GM12864 (cell line): Measurements from ENCODE around the gene PACS1.
"Not testable (repeated sequence)": the region's sequence is repeated elsewhere in the genome, so short reads cannot be mapped to it uniquely, and the experiment has no call there.

ENCODE experiments used
- DNase-seq: peaks from one replicate; pipeline ENCODE4 v3.0.0-alpha.2; 2011; ENCODE audit warnings: low read depth
- H3K4me3 ChIP-seq: 2 replicates; pipeline ENCODE4 v1.5.1; 2011; ENCODE audit warnings: mild to moderate bottlenecking, low read depth, low read length, control low read depth
- TF ChIP-seq, protein P1 (sequence below): IDR thresholded peaks from 2 replicates; pipeline ENCODE4 v1.5.1; 2011; ENCODE audit warnings: low read depth, mild to moderate bottlenecking, moderate library complexity, low read length, control low read depth, inconsistent platforms; ENCODE audit errors: missing control alignments

The PACS1 gene

DNA sequence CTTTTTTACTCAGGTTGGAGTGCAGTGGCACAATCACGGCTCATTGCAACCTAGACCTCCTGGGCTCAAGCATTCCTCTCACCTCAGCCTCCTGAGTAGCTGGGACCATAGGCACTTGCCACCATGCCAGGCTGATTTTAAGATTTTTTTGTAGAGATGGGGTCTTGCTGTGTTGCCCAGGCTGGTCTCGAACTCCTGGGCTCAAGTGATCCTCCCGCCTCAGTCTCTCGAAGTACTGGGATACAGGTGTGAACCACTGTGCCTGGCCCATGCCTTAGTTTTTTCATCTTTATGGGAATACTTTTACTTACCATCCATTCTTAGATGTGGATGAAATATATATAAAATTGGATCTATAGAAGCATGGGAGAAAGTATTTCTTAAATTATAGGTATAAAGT lies 5.2 kb downstream of the PACS1 start:
- DNase-seq = no peak
- no peak overlapping the region for H3K4me3 ChIP-seq
- TF ChIP-seq, protein P1, sequence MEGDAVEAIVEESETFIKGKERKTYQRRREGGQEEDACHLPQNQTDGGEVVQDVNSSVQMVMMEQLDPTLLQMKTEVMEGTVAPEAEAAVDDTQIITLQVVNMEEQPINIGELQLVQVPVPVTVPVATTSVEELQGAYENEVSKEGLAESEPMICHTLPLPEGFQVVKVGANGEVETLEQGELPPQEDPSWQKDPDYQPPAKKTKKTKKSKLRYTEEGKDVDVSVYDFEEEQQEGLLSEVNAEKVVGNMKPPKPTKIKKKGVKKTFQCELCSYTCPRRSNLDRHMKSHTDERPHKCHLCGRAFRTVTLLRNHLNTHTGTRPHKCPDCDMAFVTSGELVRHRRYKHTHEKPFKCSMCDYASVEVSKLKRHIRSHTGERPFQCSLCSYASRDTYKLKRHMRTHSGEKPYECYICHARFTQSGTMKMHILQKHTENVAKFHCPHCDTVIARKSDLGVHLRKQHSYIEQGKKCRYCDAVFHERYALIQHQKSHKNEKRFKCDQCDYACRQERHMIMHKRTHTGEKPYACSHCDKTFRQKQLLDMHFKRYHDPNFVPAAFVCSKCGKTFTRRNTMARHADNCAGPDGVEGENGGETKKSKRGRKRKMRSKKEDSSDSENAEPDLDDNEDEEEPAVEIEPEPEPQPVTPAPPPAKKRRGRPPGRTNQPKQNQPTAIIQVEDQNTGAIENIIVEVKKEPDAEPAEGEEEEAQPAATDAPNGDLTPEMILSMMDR = no peak

DNA sequence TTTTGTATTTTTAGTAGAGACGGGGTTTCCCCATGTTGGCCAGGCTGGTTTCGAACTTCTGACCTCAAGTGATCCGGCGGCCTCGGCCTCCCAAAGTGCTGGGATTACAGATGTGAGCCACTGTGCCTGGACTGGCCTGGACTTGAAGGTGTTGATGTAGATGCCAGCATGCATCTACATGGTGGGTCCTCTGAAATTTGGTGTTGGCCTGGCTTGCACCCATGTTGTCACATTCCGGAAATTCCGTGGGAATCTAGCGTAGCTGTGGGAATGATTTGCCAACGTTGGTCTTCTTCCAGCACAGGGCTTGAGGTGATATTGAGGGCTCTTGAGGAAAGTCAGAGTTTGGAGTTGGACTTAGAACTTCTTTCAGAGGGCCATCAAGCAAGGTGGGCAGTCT lies 6.5 kb downstream of the PACS1 start:
- H3K4me3 ChIP-seq = no peak overlapping the region
- TF ChIP-seq, protein P1 = no peak
- no peak for DNase-seq

DNA sequence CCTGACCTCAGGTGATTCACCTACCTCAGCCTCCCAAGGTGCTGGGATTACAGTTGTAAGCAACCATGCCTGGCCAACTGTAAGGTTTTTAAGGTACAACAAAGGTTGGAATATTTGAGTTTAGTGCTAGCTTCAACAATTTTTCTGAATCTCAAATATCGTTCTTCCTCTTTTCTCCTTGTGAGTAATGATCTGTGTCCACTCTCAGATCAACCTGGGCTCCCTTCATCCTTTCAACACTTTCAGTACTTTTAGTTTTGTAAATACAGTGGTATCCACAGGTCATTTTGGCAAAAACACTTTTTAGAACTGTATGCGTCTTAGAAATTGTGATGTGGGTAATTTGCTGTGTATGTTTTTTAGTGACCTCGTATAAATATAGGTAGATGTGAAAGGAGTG lies 7.9 kb downstream of the PACS1 start:
- no peak for DNase-seq
- TF ChIP-seq, protein P1 = no peak
- H3K4me3 ChIP-seq = no peak overlapping the region

DNA sequence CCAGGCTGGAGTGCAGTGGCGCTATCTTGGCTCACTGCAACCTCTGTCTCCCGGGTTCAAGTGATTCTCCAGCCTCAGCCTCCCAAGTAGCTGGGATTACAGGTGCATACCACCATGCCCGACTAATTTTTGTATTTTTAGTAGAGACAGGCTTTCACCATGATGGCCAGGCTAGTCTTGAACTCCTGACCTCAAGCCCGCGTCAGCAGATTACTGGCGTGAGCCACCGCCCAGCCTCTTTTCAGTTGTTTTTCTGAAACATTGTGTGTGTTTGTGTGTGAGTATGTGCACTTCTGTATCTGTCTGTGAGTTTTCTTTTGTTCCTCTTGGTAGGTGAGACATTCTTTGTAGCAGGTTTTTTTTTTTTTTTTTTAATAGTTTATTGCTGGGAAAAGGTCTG lies 8.9 kb downstream of the PACS1 start:
- not testable (repeated sequence) for DNase-seq, H3K4me3 ChIP-seq

DNA sequence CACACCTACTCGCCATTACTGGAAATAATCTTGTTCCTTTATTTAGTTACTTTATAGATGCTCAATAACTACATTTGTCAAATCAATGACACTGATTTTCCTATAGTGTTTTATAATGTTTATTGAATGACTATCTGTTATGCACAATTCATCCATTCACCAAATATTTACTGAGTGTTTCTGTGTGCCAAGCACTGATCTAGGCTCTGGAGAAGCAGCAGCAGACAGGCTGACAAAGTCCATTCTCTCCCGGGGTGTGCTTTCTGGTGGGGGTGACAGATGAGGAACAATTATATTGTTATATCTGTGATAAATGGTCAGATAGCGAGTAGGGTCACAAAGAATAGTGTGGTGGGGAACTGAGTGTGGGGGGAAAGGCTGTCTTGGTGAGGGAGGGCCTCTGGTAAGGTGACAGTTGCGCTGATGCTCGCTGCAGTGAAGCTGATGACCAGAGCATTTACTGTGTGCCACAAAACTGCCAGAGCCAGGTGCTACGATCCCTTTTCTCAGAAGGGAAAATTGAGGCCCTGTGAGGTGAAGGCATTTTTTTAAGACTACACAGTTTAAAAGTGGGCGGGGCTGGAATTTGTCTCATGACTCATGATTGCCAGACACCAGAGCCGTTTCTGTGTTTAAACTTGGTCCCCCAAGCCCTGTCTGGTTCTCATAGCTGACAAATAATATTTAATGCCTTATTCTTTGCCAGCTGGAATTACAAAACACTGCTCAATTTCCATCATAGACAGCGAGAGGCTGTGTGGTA lies 10.2 kb downstream of the PACS1 start:
- no peak overlapping the region for H3K4me3 ChIP-seq
- TF ChIP-seq, protein P1 = no peak
- DNase-seq = no peak

DNA sequence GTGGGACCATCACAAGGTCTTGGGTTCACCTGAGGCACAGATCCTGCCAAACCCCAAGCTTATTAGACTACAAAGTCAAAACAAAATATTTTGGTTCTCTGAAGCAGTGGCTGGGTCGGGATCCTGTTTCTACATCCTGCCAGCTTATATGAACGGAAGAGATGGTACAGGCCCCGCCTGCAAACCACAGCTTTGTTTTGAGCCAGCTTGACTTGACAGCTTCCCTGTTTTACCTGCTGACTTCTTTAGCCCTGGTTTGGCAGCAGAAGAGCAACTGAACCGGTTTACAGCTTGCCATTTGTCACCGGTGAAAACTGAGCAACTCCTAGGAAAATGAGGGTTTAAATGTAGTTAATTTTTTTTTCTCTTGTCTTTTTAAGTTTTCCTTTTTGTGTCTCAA lies 11.4 kb downstream of the PACS1 start:
- TF ChIP-seq, protein P1 = no peak
- H3K4me3 ChIP-seq = peak overlapping the region; percentile 17
- peak; percentile 70 for DNase-seq

DNA sequence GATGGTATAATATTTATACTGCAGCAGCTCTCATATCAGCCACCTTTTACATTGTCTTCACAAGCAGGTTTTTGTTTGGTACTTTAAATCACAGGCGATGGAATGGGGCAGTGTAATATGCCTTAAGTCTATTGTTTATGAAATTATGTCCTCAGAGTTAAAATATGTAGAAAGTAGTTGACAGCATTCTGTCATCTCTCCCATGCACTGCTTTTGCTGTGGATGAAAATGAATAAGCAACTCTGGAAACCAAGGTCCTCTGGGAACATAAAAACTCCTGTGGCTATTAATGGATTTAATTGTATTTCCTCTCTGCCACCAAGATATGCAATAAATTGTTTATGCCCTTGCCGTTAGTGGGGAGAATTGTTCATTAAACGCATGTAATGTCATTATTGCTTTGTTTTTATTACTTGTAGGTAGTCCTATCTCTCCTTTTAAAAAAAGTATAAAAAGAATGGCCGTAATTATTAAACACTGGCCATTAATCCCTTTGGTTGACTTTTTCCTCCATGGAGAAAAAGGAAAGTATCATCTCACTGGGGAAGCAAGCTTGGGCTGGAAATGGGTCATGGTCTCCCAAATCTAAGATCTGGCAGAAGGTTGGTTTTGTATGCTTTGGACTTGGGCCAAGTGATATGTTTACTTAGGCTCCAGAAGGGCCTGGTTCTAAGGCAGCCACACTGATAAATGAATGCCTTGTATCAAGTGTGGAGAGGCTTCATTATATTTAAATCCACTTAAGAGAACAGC lies 13.1 kb downstream of the PACS1 start:
- TF ChIP-seq, protein P1 = no peak
- H3K4me3 ChIP-seq = no peak overlapping the region
- no peak for DNase-seq
